Hepatocyte (in vitro differentiated cells): ENCODE results near the gene RANBP3. TPM values are rescaled to one million over a fixed set of nuclear protein-coding genes. Genes with fewer than 3 reads are reported as not detected.

Experiments
- DNase-seq: peaks from one replicate; pipeline ENCODE4 v3.0.0-alpha.2; 2016; ENCODE audit warnings: low spot score
- H2AFZ ChIP-seq: fragments of 200-600 bp; sonication (generic); 2 replicates; pipeline ENCODE4 v1.6.0; 2016; ENCODE audit warnings: antibody characterized with exemption, mild to moderate bottlenecking
- H3K27ac ChIP-seq: fragments of 200-600 bp; sonication (generic); 2 replicates; pipeline ENCODE4 v1.5.1; 2016; ENCODE audit warnings: mild to moderate bottlenecking
- H3K27me3 ChIP-seq: fragments of 200-600 bp; sonication (generic); 2 replicates; pipeline ENCODE4 v1.6.1; 2016
- H3K36me3 ChIP-seq: fragments of 200-600 bp; sonication (generic); replicated peaks from 2 replicates; pipeline ENCODE4 v1.5.1; 2016; ENCODE audit warnings: low read depth; ENCODE audit not compliant: insufficient read depth
- H3K4me1 ChIP-seq: fragments of 200-600 bp; sonication (generic); 2 replicates; pipeline ENCODE4 v1.5.1; 2016; ENCODE audit warnings: mild to moderate bottlenecking, moderate library complexity; ENCODE audit not compliant: insufficient read depth
- H3K4me2 ChIP-seq: fragments of 200-600 bp; sonication (generic); 2 replicates; pipeline ENCODE4 v1.6.0; 2016
- H3K4me3 ChIP-seq: fragments of 200-600 bp; sonication (generic); 2 replicates; pipeline ENCODE4 v1.5.1; 2016; ENCODE audit warnings: mild to moderate bottlenecking
- H3K79me2 ChIP-seq: fragments of 200-600 bp; sonication (generic); 2 replicates; pipeline ENCODE4 v1.6.0; 2017; ENCODE audit warnings: mild to moderate bottlenecking
- H3K9me2 ChIP-seq: fragments of 200-600 bp; sonication (generic); replicated peaks from 2 replicates; pipeline ENCODE4 v1.6.0; 2017; ENCODE audit warnings: mild to moderate bottlenecking; ENCODE audit not compliant: insufficient read depth
- H3K9me3 ChIP-seq: fragments of 200-600 bp; sonication (generic); 2 replicates; pipeline ENCODE4 v1.5.1; 2016; ENCODE audit warnings: low read depth, mild to moderate bottlenecking
- H4K20me1 ChIP-seq: fragments of 200-600 bp; sonication (generic); 2 replicates; pipeline ENCODE4 v1.6.0; 2016; ENCODE audit warnings: mild to moderate bottlenecking; ENCODE audit not compliant: insufficient read depth, poor library complexity, severe bottlenecking
- EZH2 ChIP-seq: fragments of 200-600 bp; sonication (generic); IDR thresholded peaks from 2 replicates; pipeline ENCODE4 v1.6.1; 2016; ENCODE audit warnings: antibody characterized with exemption, mild to moderate bottlenecking, borderline replicate concordance
- EZH2phosphoT487 ChIP-seq: fragments of 200-600 bp; sonication (generic); IDR thresholded peaks from one replicate; pipeline ENCODE4 v1.6.1; 2018; ENCODE audit warnings: antibody characterized with exemption, mild to moderate bottlenecking, low read depth, moderate library complexity; ENCODE audit not compliant: unreplicated experiment, severe bottlenecking
- WGBS: methylation state at CpG from one replicate; pipeline ENCODE4 v1.1.6; 2016; ENCODE audit warnings: low lambda C conversion rate; ENCODE audit errors: missing lambda C conversion rate; 5-methylcytosine and 5-hydroxymethylcytosine counted together
- polyA plus RNA-seq: library from polyadenylated mRNA; unstranded; fragments of >200 nt; fragmentation: Nextera tagmentation; extraction: Ambion mirVana; gene quantifications from 2 replicates; pipeline ENCODE4 v1.2.1, GENCODE V29; 2016
- total RNA-seq: library from RNA; depleted of rRNA; stranded (reverse); fragments of >200 nt; gene quantifications from 2 replicates; pipeline ENCODE4 v1.2.3, GENCODE V29; 2014
- TF ChIP-seq, protein P1 (sequence below): fragments of 200-600 bp; sonication (generic); IDR thresholded peaks from 2 replicates; pipeline ENCODE4 v1.5.1; 2016; ENCODE audit warnings: antibody characterized with exemption, mild to moderate bottlenecking; ENCODE audit not compliant: poor library complexity

RANBP3 gene
- total and polyA plus RNA-seq, 2 experiments from 2014 or later, result 10.4 to 51.0 TPM

GRCh38 chr19:5994405-5995165 lies 16.6 kb upstream of the RANBP3 start:
- no peaks in the 10 kb centered on the region for H3K27me3 ChIP-seq
- H3K4me2 ChIP-seq, result peak overlapping the region; percentile 56
- H3K4me3 ChIP-seq, result no peak overlapping the region
- peaks cover 17% of the 10 kb centered on the region for H3K4me1 ChIP-seq
- no peaks in the 10 kb centered on the region for H4K20me1 ChIP-seq
- H3K27ac ChIP-seq, result peak overlapping the region; percentile 46
- 87% methylated on average over 29 of the region's 29 CpGs for WGBS
- no peaks in the 10 kb centered on the region for H3K79me2 ChIP-seq
- no peak for DNase-seq
- no peaks in the 10 kb centered on the region for H3K9me3 ChIP-seq
- TF ChIP-seq EZH2phosphoT487, result no peak
- TF ChIP-seq, protein P1, sequence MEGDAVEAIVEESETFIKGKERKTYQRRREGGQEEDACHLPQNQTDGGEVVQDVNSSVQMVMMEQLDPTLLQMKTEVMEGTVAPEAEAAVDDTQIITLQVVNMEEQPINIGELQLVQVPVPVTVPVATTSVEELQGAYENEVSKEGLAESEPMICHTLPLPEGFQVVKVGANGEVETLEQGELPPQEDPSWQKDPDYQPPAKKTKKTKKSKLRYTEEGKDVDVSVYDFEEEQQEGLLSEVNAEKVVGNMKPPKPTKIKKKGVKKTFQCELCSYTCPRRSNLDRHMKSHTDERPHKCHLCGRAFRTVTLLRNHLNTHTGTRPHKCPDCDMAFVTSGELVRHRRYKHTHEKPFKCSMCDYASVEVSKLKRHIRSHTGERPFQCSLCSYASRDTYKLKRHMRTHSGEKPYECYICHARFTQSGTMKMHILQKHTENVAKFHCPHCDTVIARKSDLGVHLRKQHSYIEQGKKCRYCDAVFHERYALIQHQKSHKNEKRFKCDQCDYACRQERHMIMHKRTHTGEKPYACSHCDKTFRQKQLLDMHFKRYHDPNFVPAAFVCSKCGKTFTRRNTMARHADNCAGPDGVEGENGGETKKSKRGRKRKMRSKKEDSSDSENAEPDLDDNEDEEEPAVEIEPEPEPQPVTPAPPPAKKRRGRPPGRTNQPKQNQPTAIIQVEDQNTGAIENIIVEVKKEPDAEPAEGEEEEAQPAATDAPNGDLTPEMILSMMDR, result no peak
- TF ChIP-seq EZH2, result no peak
- H3K9me2 ChIP-seq, result no peaks in the 10 kb centered on the region
- no peak overlapping the region for H2AFZ ChIP-seq
- H3K36me3 ChIP-seq, result no peaks in the 10 kb centered on the region

- Histone ChIP-seq H3K36me3 (no peaks in the 10 kb centered on the region), H3K4me3 (no peak overlapping the region), H3K4me2 (peak overlapping the region; percentile 56), H3K27ac (peak overlapping the region; percentile 46), H3K27me3 (no peaks in the 10 kb centered on the region), H4K20me1 (no peaks in the 10 kb centered on the region), H3K79me2 (no peaks in the 10 kb centered on the region), H2AFZ (no peak overlapping the region), H3K9me2 (no peaks in the 10 kb centered on the region), H3K4me1 (peaks cover 17% of the 10 kb centered on the region), H3K9me3 (no peaks in the 10 kb centered on the region)
- no peak for TF ChIP-seq EZH2phosphoT487
- TF ChIP-seq, protein P1, result no peak
- TF ChIP-seq EZH2, result no peak
- no peak for DNase-seq
- 59% methylated on average over 30 of the region's 30 CpGs for WGBS
Observed at GRCh38 chr19:5993648-5994358, 15.9 kb upstream of the RANBP3 start.

- Histone ChIP-seq H3K4me3 (no peak overlapping the region), H3K4me2 (peak overlapping the region; percentile 56), H4K20me1 (no peaks in the 10 kb centered on the region), H2AFZ (no peak overlapping the region), H3K9me2 (no peaks in the 10 kb centered on the region), H3K4me1 (peaks cover 17% of the 10 kb centered on the region), H3K27ac (peak overlapping the region; percentile 46), H3K36me3 (no peaks in the 10 kb centered on the region), H3K9me3 (no peaks in the 10 kb centered on the region), H3K79me2 (no peaks in the 10 kb centered on the region), H3K27me3 (no peaks in the 10 kb centered on the region)
- DNase-seq, result no peak
- 75% methylated on average over 13 of the region's 13 CpGs for WGBS
- no peak for TF ChIP-seq EZH2phosphoT487
- TF ChIP-seq, protein P1, result no peak
- TF ChIP-seq EZH2, result no peak
Observed at GRCh38 chr19:5993201-5993600, 15.3 kb upstream of the RANBP3 start.
